Left renal pelvis (tissue), 4 donors: ENCODE data around the gene GH2. TPM values are rescaled to one million over a fixed set of nuclear protein-coding genes. Genes with fewer than 3 reads are reported as not detected.
"Not testable (repeated sequence)": the region's sequence is repeated elsewhere in the genome, so short reads cannot be mapped to it uniquely, and the experiment has no call there.

Experiments used
- DNase-seq, 4 donors: peaks; one replicate each; pipeline ENCODE4 v3.0.0-alpha.2; 2013; ENCODE audit warnings: low read depth in 4 of 4, low spot score in 3 of 4
- polyA plus RNA-seq, 4 donors: library from polyadenylated mRNA; unstranded; fragments of 120-200 nt; gene quantifications; one replicate each; pipeline ENCODE4 v1.2.1, GENCODE V29; 2013; ENCODE audit not compliant: insufficient read length in 4 of 4

GH2 gene
- polyA plus RNA-seq = not detected

- peak in 1 of 4 donors; percentile 21 for DNase-seq
Measured at GRCh38 chr17:63881935-63882601, at the start of gene GH2. GH2 (minus strand) TSS chr17:63881944; CDS start chr17:63881801, 143 bp downstream.

GRCh38 chr17:63930951-63931575 is 49.3 kb upstream of the GH2 start:
- no peak for DNase-seq

- no peak for DNase-seq
Measured at GRCh38 chr17:63929860-63930766, 48.4 kb upstream of the GH2 start.

- no peak for DNase-seq
Measured at GRCh38 chr17:63928966-63929695, 47.4 kb upstream of the GH2 start.

- DNase-seq = no peak
Measured at GRCh38 chr17:63928172-63928666, 46.5 kb upstream of the GH2 start.

- no peak for DNase-seq
Measured at GRCh38 chr17:63927464-63928171, 45.9 kb upstream of the GH2 start.

- no peak for DNase-seq
Measured at GRCh38 chr17:63926164-63926563, 44.4 kb upstream of the GH2 start.

GRCh38 chr17:63925615-63926014 is 43.9 kb upstream of the GH2 start:
- no peak for DNase-seq

- DNase-seq = not testable (repeated sequence)
Measured at GRCh38 chr17:63922402-63922801, 40.7 kb upstream of the GH2 start.

- DNase-seq = not testable (repeated sequence)
Measured at GRCh38 chr17:63920779-63921178, 39.0 kb upstream of the GH2 start.

GRCh38 chr17:63920050-63920449 is 38.3 kb upstream of the GH2 start:
- DNase-seq = not testable (repeated sequence)

GRCh38 chr17:63919311-63919723 is 37.6 kb upstream of the GH2 start:
- peak in 2 of 4 donors; percentile 16 to 18 for DNase-seq

- not testable (repeated sequence) for DNase-seq
Measured at GRCh38 chr17:63918789-63919305, 37.1 kb upstream of the GH2 start, which contains the start of gene GH1. GH1 (minus strand) TSS chr17:63918839; CDS start chr17:63918776, 63 bp downstream.

- no peak for DNase-seq
Measured at GRCh38 chr17:63918305-63918704, 36.6 kb upstream of the GH2 start.

- DNase-seq = no peak
Measured at GRCh38 chr17:63917646-63918045, 35.9 kb upstream of the GH2 start.

- DNase-seq = not testable (repeated sequence)
Measured at GRCh38 chr17:63917206-63917605, 35.5 kb upstream of the GH2 start.

- no peak for DNase-seq
Measured at GRCh38 chr17:63916566-63917185, 34.9 kb upstream of the GH2 start.

GRCh38 chr17:63915753-63916152 is 34.0 kb upstream of the GH2 start:
- not testable (repeated sequence) for DNase-seq

- no peak for DNase-seq
Measured at GRCh38 chr17:63914471-63914870, 32.7 kb upstream of the GH2 start.
